Liver (tissue), 9 donors: ENCODE results near the gene TTC39C. TPM values are rescaled to one million over a fixed set of nuclear protein-coding genes. Genes with fewer than 3 reads are reported as not detected.

Experiments
- DNase-seq: peaks from one replicate; pipeline ENCODE4 v3.0.0-alpha.2; 2017; ENCODE audit warnings: low spot score
- H3K27ac ChIP-seq, 2 donors: one replicate each; pipeline ENCODE4 v1.7.0; 2013; ENCODE audit warnings: inconsistent platforms in 2 of 2, low read length in 2 of 2, control low read depth in 1 of 2, low read depth in 1 of 2, mild to moderate bottlenecking in 1 of 2
- H3K27me3 ChIP-seq, 4 donors: one replicate each; pipeline versions ENCODE4 v1.6.1 to v1.7.0; 2013; ENCODE audit warnings: low read length in 3 of 4, inconsistent platforms in 1 of 4, mild to moderate bottlenecking in 1 of 4, moderate library complexity in 1 of 4; ENCODE audit not compliant: control insufficient read depth in 4 of 4, insufficient read depth in 4 of 4
- H3K36me3 ChIP-seq, 4 donors: one replicate each; pipeline versions ENCODE4 v1.6.1 to v1.7.0; 2013; ENCODE audit warnings: low read length in 3 of 4, mild to moderate bottlenecking in 3 of 4, low read depth in 1 of 4, moderate library complexity in 1 of 4; ENCODE audit not compliant: control insufficient read depth in 4 of 4, insufficient read depth in 3 of 4
- H3K4me1 ChIP-seq, 4 donors: one replicate each; pipeline versions ENCODE4 v1.6.1 to v1.7.0; 2013; ENCODE audit warnings: low read length in 3 of 4, mild to moderate bottlenecking in 3 of 4, moderate library complexity in 1 of 4; ENCODE audit not compliant: control insufficient read depth in 4 of 4, insufficient read depth in 4 of 4
- H3K4me3 ChIP-seq, 3 donors: one replicate each; pipeline versions ENCODE4 v1.6.1 to v1.7.0; 2013; ENCODE audit warnings: low read length in 3 of 3, control low read depth in 1 of 3, low read depth in 1 of 3, mild to moderate bottlenecking in 1 of 3
- H3K9ac ChIP-seq, 2 donors: one replicate each; pipeline ENCODE4 v1.7.0; 2013; ENCODE audit warnings: low read length in 2 of 2, mild to moderate bottlenecking in 2 of 2, moderate library complexity in 2 of 2, control low read depth in 1 of 2, low read depth in 1 of 2
- H3K9me3 ChIP-seq, 4 donors: one replicate each; pipeline versions ENCODE4 v1.6.1 to v1.7.0; 2013; ENCODE audit warnings: low read length in 3 of 4; ENCODE audit not compliant: control insufficient read depth in 4 of 4
- ATF3 ChIP-seq: IDR thresholded peaks from 2 replicates; pipeline ENCODE4 v1.6.1; 2016; ENCODE audit warnings: antibody characterized with exemption
- FOXA2 ChIP-seq: IDR thresholded peaks from 2 replicates; pipeline ENCODE4 v1.6.1; 2016; ENCODE audit warnings: antibody characterized with exemption
- HNF4A ChIP-seq, 2 donors: conservative IDR thresholded peaks; 2 replicates each; pipeline ENCODE4 v1.6.1; 2016; ENCODE audit warnings: antibody characterized with exemption in 2 of 2, mild to moderate bottlenecking in 2 of 2
- RAD21 ChIP-seq, 2 donors: IDR thresholded peaks; 2 replicates each; pipeline ENCODE4 v1.6.1; 2016; ENCODE audit warnings: antibody characterized with exemption in 2 of 2, mild to moderate bottlenecking in 2 of 2
- RXRA ChIP-seq, 2 donors: IDR thresholded peaks; 2 replicates each; pipeline ENCODE4 v1.6.1; 2017 to 2018; ENCODE audit warnings: antibody characterized with exemption in 2 of 2, mild to moderate bottlenecking in 1 of 2
- TAF1 ChIP-seq: conservative IDR thresholded peaks from 2 replicates; pipeline ENCODE4 v1.6.1; 2016; ENCODE audit warnings: antibody characterized with exemption, mild to moderate bottlenecking
- YY1 ChIP-seq: IDR thresholded peaks from 2 replicates; pipeline ENCODE4 v1.6.1; 2016; ENCODE audit warnings: antibody characterized with exemption, mild to moderate bottlenecking
- WGBS: extraction: QIAGEN DNeasy Blood & Tissue Kit; methylation state at CpG from one replicate; pipeline ENCODE4 v1.1.7; 2013; 5-methylcytosine and 5-hydroxymethylcytosine counted together
- polyA plus RNA-seq, 2 donors: library from polyadenylated mRNA; stranded (reverse) in 1 of 2; unstranded in 1 of 2; fragments of 200-250 nt in 1 of 2; fragments of >200 nt in 1 of 2; fragmentation: Nextera tagmentation in 1 of 2; extraction: Ambion mirVana in 1 of 2; gene quantifications; one replicate each; pipeline versions ENCODE4 v1.2.1 to v1.2.3, GENCODE V29; 2013 to 2015
- total RNA-seq, 2 donors: library from RNA; depleted of rRNA; stranded (reverse); fragments of >200 nt; gene quantifications; one replicate each; pipeline ENCODE4 v1.2.3, GENCODE V29; 2014
- TF ChIP-seq, protein P1 (sequence below): fragments of 150-350 bp; IDR thresholded peaks from 2 replicates; pipeline ENCODE4 v1.5.1; 2017; ENCODE audit warnings: improper control_type of control experiment, low read depth, low read length; ENCODE audit not compliant: missing input control
- TF ChIP-seq, protein P2 (sequence below): IDR thresholded peaks from 2 replicates; pipeline ENCODE4 v1.6.1; 2016; ENCODE audit warnings: antibody characterized with exemption, mild to moderate bottlenecking
- donor health status: healthy.
- donor health status: healthy.
- donor health status: healthy.
- donor health status: healthy.
- donor health status: healthy.

Gene TTC39C
- total and polyA plus RNA-seq, 4 donors = 22.8 to 55.1 (median 38.6) TPM

DNA sequence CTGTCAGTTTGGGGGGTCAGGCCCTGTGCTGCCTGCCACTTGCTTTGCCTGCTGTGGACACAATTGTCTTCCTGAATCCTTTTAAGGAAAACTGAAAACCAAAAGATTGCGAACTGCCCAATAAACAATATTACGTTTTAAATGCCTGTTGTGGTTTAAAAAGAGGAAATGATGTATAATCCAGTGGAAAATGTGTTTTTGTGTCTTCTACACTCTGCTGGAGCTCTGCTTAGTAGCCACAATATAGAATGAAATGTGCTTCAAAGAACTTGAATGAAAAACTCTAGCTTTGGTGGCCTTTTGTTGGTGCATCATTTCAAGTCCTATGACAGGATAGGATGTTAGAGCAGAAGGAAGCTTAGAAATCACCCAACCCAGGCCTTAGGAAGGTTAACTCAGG, 101.1 kb downstream of the TTC39C start:
- peak overlapping the region; percentile 94 to 98 for H3K27ac ChIP-seq
- peaks cover 2 to 21% (median 17%) of the 10 kb centered on the region in 4 donors for H3K36me3 ChIP-seq

GRCh38 chr18:24118750-24119577, 104.4 kb downstream of the TTC39C start:
- Histone ChIP-seq H3K27me3 (no peaks in the 10 kb centered on the region), H3K4me3 (no peak overlapping the region), H3K9ac (no peak overlapping the region), H3K27ac (no peak overlapping the region), H3K36me3 (peaks cover 3 to 38% (median 32%) of the 10 kb centered on the region in 4 donors), H3K9me3 (no peaks in the 10 kb centered on the region), H3K4me1 (peaks cover 4 to 48% (median 21%) of the 10 kb centered on the region in 4 donors)
- TF ChIP-seq RAD21 (IDR thresholded peaks at IDR 0.05) = peak; percentile 96 to 97
- TF ChIP-seq FOXA2 = no peak
- TF ChIP-seq HNF4A (conservative IDR thresholded peaks at IDR 0.05) = no peak
- TF ChIP-seq, protein P1, sequence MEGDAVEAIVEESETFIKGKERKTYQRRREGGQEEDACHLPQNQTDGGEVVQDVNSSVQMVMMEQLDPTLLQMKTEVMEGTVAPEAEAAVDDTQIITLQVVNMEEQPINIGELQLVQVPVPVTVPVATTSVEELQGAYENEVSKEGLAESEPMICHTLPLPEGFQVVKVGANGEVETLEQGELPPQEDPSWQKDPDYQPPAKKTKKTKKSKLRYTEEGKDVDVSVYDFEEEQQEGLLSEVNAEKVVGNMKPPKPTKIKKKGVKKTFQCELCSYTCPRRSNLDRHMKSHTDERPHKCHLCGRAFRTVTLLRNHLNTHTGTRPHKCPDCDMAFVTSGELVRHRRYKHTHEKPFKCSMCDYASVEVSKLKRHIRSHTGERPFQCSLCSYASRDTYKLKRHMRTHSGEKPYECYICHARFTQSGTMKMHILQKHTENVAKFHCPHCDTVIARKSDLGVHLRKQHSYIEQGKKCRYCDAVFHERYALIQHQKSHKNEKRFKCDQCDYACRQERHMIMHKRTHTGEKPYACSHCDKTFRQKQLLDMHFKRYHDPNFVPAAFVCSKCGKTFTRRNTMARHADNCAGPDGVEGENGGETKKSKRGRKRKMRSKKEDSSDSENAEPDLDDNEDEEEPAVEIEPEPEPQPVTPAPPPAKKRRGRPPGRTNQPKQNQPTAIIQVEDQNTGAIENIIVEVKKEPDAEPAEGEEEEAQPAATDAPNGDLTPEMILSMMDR = peak; percentile 89
- TF ChIP-seq, protein P2, sequence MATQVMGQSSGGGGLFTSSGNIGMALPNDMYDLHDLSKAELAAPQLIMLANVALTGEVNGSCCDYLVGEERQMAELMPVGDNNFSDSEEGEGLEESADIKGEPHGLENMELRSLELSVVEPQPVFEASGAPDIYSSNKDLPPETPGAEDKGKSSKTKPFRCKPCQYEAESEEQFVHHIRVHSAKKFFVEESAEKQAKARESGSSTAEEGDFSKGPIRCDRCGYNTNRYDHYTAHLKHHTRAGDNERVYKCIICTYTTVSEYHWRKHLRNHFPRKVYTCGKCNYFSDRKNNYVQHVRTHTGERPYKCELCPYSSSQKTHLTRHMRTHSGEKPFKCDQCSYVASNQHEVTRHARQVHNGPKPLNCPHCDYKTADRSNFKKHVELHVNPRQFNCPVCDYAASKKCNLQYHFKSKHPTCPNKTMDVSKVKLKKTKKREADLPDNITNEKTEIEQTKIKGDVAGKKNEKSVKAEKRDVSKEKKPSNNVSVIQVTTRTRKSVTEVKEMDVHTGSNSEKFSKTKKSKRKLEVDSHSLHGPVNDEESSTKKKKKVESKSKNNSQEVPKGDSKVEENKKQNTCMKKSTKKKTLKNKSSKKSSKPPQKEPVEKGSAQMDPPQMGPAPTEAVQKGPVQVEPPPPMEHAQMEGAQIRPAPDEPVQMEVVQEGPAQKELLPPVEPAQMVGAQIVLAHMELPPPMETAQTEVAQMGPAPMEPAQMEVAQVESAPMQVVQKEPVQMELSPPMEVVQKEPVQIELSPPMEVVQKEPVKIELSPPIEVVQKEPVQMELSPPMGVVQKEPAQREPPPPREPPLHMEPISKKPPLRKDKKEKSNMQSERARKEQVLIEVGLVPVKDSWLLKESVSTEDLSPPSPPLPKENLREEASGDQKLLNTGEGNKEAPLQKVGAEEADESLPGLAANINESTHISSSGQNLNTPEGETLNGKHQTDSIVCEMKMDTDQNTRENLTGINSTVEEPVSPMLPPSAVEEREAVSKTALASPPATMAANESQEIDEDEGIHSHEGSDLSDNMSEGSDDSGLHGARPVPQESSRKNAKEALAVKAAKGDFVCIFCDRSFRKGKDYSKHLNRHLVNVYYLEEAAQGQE = no peak
- TF ChIP-seq ATF3 = no peak
- TF ChIP-seq YY1 = no peak
- TF ChIP-seq RXRA (IDR thresholded peaks at IDR 0.05) = no peak
- no peak for TF ChIP-seq TAF1
- DNase-seq = peak; percentile 73
- WGBS = 60% methylated on average over 8 of the region's 8 CpGs

More for the DNA sequence above, 101.1 kb downstream of the TTC39C start:
- Histone ChIP-seq H3K4me3 (peak overlapping the region; percentile 58 to 86 (median 63)), H3K4me1 (peaks cover 5 to 52% (median 18%) of the 10 kb centered on the region in 4 donors), H3K9me3 (no peaks in the 10 kb centered on the region), H3K27me3 (no peaks in the 10 kb centered on the region), H3K9ac (peak overlapping the region; percentile 72 to 93)
- 33% methylated on average over 2 of the region's 2 CpGs for WGBS
- no peak for DNase-seq
- TF ChIP-seq FOXA2 (no peak), TAF1 (no peak)
- TF ChIP-seq, protein P2 = no peak
